Ramos (cell line): Measurements from ENCODE around the gene HOXB9.

Source experiments
- in situ Hi-C: fragments of 300-500 bp; cut with MboI; formaldehyde crosslinking; loops from one replicate; pipeline ENCODE4 v1.14.3; 2022; ENCODE audit warnings: low sequenced_read_pairs; ENCODE audit not compliant: unreplicated experiment

HOXB9 gene

DNA sequence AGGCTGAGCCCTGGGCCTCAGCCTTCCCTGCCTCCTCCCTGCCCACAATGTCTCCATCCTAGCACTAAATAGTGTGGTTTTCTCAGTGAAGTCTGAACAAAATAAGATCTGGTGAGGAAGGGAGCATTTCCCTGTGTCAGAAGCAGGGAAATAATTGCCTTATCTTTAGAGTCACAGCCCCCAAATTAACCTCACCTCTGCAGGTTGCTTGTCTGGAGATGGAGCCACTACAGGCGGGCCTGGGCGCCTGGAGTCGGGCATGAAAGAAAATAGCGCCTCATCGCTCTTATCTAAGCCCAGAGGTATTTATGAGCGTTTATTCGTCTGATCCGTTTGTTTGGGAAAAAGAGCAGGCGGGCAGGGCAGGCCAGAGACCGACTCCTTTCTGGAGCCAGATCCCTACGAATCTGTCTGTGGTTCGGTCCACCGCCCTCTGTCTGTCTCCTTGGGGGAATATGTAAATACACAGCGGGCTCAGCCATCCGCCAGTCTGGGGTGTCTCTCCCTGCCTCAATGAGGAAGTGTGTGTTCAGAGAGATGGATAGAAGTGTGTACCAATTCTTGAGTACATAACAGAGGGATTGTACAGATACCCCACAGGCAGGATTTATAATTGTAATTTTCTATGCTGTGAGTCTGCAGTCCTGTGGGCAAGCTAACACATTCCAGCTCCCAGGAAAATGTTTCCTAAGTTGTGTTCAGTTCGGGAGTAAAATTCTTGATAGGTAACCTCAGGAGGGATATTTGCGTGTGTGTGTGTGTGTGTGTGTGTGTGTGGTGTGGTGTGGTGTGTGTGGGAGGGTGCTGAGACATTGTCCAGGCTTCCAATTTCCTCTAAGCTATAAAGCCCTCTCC, 25.7 kb downstream of the HOXB9 start:
- in situ Hi-C loops = no loop called here

DNA sequence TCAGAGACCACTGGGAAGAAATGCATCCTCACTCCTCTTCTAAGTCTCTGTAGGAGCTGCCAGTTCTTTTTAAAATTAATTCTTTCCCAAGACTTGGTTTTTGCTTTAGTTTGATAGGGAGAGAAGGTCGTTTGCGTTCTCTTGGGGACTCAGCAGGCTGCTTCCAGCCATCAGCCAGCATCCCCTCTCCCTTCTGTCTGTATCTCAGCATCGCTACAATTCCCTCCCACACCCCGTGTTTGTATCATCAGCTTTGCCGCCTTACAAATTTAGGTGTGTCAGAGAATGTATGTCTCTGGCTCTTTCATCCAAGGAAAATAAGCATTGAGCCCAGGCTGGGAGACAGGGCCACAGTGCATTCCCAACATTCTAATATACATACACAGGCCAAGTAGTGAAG, 26.8 kb downstream of the HOXB9 start:
- in situ Hi-C loops = no loop called here

DNA sequence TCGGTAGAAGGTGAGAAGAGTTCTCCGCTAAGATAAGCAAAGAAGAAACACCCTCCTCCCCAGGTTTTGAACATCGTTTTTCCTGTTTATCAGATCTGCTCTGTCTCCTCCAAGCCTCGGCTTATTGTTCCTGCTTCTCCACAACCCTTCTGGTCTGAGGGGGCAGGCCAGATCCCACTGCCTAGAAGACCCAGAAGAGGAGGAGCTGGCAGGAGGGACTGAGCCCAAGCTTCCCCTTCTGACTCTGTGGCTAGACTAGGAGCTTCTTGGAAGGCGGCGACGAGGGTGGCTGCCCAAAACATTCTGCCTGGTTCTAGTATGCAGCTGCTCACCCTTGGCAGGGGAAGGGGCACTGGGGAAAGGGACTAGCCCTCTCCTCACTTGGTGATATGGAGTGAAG, 27.4 kb downstream of the HOXB9 start:
- in situ Hi-C loops = no loop called here

DNA sequence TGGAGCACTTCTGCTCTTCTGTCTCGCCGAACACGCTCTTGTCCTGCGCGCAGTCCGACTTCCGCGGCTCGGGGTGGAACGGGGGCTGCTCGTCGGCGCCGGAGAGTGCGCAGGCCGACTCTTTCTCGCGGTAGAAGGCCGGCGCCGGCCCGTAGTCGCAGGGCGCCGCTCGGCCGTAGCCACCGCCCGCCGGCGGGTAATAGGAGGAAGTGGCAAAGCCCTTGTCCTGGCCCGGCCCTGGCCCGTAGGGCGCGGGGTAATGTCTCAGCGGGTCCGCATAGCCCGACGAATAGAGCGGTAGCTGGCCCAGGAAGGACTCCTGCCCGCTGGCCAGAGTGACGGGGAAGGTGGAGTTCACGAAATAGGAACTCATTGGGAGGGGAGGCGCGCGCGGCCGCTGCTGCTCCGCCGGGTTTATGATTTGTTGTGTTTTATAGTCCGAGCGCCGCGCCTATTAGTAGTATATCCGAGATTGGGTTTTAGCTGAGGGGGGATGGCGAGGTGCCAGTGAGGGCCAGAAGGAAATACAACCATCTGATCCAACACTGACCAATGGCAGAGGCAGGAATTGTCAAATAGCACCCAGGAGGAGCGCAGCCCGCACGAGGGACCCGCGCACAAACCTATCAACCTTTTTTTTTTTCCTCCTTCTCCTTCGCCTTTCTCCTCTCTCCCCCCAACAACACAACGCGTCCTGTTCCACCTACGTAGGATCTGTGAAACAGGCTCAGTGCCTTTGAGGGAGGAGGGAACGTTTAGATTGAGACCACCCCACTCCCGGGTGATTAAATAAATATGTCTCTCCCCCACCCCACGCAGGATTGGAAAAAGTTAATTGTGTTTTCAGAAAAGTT, 28.2 kb downstream of the HOXB9 start:
- in situ Hi-C loops = no loop called here

DNA sequence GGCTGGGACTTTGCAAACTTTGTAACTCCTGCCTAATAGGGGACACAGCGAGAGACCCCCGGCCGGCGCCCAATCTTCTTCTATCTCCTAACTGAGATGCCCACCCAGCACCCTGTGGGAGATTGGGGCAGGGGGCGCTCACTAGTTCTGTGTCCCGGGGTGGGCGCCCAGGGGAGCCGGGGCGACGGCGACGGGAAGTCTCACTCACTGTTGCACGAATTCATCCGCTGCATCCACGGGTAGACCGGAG, 28.7 kb downstream of the HOXB9 start:
- in situ Hi-C loops = no loop called here

DNA sequence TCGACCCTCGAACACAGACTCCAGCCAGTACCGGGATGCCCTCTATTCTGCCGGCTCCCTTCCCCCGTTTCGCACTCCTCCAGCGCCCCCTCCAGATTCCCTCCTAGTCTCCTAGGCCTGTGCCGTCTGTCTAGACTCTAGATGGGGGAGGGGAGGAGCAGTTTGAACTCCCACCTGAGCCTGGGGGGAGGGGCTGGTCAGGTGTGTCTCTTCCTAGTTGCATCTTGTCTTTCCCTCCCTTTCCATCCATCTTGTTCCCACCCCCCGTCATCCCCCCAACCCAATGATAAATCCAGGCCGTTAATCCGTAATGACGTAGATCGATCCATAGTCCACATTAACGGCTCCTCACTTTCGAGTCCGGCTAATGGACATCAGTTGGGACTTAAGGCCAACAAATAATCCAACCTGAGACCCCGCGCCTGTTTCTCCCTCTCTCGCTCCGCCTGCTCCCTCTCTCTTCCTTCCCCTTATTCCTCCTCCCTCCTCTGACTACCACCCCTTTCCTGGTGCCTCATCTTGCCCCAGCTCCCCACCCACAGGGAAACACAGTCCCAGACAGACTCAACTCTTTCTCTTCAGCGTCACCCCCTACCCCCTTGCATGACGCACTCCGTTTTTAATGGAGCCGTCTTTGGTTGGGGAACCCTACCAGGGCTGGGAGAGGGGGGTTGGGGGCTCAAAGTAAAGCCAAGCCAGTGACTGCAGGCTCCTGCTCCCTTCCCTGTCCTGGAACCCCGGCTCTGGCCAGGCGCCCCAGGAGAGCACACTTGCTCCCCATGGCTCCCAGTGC, 29.2 kb downstream of the HOXB9 start:
- in situ Hi-C loops = no loop called here

DNA sequence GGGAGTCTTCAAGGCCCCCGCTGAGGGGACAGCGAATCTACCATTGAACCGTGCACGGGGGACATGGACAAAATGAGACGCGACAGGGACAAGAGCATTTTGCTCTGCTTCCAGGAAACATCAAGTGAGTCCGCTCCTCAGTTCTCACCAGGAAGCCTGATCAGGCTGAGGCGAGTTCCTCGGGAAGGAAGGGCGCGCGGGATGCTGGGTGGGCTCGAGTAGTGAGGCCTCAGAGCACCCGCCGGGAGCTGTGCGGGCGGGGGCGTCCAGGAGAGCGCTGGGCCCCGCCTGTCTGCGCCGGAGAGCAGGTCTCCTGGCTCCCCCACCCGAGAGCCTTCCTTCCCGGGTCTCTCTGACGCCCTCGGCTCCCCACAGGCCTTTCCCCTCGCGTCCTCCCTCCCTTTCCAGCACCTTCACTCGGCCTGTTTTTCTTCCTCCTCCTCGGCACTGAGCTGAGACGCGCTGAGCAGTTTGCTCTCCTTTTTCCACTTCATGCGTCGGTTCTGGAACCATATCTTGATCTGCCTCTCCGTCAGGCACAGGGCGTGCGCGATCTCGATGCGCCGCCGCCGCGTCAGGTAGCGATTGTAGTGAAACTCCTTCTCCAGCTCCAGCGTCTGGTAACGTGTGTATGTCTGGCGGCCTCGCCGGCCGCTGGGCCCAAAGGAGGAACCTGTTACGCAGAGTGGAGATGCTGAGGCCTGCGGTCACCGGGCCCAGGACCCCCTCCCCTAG, 30.0 kb downstream of the HOXB9 start:
- in situ Hi-C loops = no loop called here

DNA sequence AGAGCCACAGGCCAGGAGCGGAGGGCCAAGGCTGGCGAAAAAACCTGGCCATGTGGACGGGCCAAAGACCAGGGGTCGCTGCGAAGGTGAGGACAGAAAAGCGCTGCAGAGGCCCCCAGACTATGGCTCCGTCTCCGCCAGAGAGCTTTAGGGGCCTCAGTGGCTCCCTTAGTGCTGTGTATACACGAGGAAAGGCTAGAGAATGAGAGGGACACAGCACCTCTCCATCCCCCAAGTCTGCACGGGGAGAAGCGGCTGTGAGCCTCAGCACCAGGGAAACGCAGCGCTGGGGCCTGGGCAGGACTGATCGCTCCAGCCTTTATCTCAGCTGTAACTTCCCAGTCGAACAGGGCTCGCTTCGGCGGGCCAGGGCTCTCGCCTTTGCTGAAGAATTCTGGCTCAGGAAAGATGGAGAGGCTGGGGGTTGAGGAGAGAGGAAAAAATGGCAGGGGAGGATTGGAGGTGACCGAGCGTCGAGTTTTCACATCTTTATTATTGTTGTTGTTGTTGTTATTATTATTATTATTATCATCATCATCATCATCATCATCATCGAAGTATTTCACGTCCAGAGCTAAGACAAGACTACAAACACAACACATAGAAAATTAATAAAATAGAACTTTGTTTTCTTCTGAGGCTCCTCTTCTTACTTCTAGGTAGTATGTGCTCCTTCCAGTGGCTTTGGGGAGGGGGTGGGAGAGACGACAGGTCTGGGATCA, 30.7 kb downstream of the HOXB9 start:
- in situ Hi-C loops = no loop called here

DNA sequence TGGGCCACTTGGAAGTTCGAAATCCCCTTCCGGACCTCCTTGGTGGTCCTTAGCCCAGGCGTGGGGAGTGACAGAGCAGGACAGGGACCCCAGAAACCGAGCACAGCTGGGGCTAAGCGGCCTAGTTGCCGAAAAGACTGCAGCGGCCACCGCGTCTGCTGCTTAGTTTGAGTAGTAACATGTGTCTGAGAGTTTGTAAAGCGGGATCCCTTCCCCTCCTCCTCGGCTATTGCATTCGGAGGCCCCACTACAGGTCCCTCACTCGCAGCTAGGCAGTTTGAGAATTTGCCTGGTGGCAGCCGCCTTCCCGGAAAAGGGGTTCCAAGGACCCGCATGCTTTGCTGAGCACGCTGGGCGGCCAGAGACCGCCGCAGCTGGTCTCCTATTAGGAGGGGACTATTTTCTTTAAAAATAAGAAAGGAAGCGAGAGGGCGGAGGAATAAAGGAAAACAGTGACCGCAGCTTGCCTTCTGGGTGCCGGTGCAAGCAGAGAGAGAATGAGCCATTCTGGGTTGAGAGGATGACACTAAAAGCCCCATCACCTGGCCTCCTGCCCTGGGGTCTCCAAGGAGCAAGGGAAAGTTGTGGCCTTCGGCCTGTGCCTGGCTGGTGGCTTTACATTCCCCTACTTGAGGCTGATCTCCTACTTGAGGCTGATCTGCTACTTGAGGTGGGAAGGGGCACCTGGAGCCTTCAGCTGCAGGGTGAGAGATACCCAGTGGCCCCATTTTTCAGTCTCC, 31.4 kb downstream of the HOXB9 start:
- in situ Hi-C loops = no loop called here

DNA sequence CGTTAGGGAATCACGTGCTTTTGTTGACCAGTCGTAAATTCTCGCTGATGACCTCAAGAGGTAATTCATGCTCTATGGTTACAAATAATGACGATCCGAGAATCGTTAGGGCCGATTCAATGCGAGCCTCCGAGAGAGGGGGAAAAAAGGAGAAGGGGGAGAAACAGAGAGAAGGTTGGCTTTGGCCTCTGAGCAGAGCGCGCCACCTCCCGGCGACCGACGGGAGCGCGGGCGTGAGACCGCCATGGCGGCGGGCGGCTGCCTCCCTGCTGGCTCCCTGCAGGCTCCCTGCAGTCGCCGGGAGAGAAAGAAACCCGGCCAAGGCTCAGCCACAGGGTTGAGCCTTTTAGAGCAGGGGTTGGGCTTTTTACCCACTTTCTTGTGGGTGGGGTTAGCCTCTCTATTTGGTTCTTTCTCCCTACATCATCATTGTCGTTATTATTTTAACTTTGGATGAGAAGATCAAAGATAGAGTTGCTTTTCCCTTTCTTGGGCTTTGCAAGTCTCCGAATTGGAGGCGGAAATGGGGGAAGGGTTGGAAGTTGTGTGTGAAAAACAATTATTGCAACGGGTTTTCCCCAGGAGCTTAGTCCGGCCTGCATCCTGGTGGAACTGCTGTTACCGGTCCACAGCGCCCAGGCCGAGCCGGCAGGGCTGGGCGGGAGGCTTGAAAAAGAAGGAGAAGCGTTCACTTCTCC, 32.2 kb downstream of the HOXB9 start:
- in situ Hi-C loops = no loop called here

DNA sequence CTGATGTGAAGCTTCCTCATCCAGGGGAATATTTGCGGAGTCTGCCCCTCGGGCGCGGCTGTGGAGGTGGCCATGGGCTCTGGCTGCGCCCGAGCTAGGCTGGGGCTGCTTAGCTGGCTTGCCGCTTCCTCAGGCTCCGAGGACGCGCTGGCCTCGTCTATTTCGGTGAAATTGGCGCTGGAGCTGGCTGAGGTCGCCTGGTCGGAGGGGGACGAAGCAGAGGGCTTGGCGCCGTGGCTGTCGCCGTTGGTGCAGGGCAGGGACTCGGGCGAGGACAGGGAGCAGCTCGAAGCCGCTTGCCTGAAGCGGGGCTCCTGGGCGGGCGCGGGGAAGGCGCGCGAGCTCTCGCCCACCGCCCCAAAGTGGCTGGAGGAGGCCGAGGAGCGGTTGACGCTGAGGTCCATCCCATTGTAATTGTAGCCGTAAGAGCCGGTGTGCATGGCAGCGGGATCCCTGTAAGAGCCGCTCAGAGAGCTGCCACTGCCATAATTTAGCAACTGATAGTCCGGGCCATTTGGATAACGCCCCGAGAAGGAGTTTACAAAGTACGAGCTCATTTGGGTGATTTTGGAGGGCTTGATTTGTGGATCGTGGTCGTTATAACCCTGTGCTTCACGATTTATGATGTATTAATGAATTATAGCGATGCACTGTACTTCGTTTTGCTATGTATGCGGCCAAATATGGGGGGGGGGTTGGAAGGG, 32.9 kb downstream of the HOXB9 start, which contains the start of gene HOXB5:
TSS of gene HOXB5 (minus strand) at position 654 of the 704 bp plus-strand sequence. CDS start at position 557, 97 bp downstream.
- in situ Hi-C loops = no loop called here

DNA sequence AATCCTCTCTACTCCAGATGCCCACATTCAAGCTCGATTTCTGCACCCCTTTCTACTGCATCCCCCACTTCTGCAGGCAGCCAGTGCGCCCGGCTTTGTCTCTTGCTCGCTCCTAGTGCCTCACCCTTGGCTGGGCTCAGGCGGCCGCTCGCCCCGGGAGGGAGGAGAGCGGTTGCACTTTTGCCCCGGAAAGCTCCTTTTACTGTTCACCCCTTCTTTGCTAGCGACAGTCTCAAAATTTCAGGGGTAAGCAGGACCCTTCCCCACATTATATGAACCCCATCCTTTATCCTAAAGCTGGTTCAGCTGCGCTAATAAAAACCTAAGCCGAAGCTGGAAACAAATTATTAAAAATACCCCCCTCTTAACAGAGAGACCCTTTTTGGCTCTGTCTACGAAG, 33.6 kb downstream of the HOXB9 start:
- in situ Hi-C loops = no loop called here

DNA sequence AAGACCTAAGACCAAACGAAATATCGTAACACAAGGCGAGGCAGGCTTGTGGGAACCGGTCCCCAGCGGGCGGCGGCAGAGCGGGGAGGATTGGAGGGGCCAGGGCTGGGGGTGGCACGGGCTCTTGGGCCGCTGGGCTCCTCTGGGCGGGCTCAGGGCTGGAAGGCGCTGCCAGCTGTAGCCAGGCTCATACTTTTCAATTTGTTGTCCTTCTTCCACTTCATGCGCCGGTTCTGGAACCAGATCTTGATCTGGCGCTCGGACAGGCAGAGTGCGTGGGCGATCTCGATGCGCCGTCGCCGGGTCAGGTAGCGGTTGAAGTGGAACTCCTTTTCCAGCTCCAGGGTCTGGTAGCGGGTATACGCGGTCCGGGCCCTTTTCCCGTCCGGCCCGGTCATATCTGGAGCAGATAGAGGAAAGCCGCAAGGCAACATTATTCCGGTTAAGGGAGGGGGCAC, 34.1 kb downstream of the HOXB9 start:
- in situ Hi-C loops = no loop called here

DNA sequence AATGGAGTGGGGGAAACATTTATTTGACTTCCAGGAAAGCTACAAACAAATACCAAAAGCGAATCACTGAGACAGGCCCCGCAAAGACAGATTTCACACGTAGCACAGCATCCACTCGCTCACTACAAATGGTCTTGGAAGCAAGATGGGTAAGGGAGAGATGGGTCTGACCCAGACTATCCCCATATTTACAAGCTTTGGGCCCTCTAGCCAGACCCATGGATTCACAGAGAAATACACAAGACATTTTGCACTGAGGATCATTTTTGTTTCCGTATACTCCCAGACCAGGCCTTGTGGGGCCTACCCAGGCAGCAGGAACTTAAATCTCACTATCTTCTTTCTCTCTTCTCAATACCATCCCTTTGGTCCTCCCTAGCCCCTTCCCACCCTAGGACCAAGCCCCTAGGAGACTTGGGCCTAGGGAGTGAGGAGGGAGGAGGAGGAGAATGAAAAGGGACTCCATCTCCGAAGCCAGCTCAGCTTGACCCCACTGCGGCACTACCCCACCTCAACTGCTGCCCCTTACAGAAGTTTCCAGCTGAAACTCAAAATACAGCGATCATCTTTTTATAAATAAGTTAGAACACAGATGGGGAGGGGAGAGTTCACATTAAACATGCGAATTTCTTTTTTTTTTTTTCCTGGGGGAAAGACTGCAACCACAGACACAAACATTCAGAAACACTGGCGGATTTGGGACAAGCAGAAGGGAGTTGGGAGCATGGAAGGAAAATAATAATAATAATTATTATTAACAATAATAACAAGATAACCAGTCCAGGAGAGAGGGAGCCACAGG, 34.7 kb downstream of the HOXB9 start:
- in situ Hi-C loops = no loop called here

DNA sequence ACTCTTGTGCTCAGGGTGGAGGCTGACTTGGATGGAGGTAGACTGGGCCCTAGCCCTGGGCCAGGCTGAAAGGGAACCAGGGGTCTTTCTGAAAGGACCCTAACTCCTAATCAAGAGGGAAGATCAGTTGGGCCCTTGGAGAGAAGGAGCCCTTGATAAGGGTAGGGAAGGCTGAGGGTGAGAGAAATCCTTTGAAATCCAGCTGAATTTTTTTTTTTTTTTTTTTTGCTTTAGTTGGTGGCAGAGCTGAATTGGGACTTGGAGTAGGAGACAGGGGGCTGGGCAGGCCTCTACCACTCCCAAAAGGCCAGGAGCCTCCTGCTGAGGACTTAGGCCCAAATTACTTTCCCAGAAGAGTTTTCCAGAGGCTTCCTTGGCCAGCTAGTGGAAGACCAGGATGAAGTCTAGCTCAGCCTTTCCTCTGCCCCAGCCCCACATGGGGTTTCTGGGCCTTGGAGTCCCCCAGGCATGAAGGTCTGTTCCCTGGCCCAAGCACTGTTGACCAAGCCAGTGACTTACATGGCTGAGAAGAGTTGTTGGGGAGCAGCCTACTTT, 35.5 kb downstream of the HOXB9 start:
- in situ Hi-C loops = no loop called here

DNA sequence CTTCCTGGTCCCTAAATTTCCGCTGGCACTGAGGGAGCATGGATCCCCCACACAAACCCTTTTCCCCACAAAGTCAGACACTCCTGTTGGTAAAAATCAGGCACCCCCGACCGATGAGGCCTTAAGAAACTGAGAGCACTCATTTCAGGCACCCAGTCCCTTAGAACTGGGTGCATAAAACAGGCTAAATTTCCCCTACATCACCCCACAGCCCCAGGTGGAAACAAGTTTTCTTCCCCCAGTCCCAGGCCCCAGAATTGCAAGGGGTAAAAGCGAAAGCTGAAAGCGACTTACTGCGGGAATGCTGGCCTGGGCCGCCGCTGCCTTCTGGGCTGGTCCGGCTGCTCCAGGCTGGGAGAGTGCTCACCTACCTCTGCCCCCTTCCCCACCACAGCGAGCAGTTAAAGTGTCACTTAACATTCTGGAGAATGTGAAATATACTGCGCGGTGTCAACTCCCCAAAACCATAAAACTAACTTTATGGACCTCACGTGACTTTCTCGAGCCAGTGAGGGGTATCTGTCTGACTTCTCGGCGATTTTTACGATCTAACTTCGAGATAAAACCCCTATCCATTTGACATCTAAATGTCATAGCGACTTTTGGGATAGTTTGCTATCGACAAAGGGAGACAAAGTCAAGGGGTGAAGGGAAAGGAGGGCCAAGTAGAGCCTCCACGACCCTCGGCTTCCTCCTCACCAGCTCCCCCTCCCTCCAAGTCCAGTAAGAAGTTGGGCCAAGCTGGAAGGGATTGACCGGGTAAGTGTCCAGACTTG, 36.1 kb downstream of the HOXB9 start, which contains the start of gene HOXB3:
TSS of gene HOXB3 (minus strand) at position 411 of the 776 bp plus-strand sequence. CDS start 37,767 bp downstream, outside the sequence.
- in situ Hi-C loops = no loop called here
